ENCODE measurements around the gene NOS3. TPM values are rescaled to one million over a fixed set of nuclear protein-coding genes. Genes with fewer than 3 reads are reported as not detected.

Gene NOS3
- total and polyA plus RNA-seq, 9 of the 15 experiments (the other 6 are each of a cell fraction or from before 2014, with no cell fraction given) = 1.1 to 121 (median 23.6) TPM

- TF ChIP-seq BRD9 (IDR thresholded peaks at IDR 0.05; ENCODE audit: low read depth, partially characterized antibody) (peak; percentile 87), PURB (CRISPR knock-in tag; IDR thresholded peaks at IDR 0.05; ENCODE audit: low read depth) (no peak; the same call in 1 of the 2 replicates), ZFP91 (CRISPR knock-in tag; IDR thresholded peaks at IDR 0.05) (no peak), HMBOX1 (IDR thresholded peaks at IDR 0.05) (no peak), U2AF1 (optimal IDR thresholded peaks at IDR 0.05; ENCODE audit: low read depth, low read length) (no peak), NFE2L1 (tag; IDR thresholded peaks at IDR 0.05; ENCODE audit: borderline replicate concordance, low read depth) (no peak), RBM14 (IDR thresholded peaks at IDR 0.05; ENCODE audit: borderline replicate concordance, insufficient read depth, low read depth, low read length) (0 out of 2 replicates have a peak, but pooled peaks have one; percentile 46), MED1 (CRISPR knock-in tag; IDR thresholded peaks at IDR 0.05; ENCODE audit: borderline replicate concordance) (no peak), PML (IDR thresholded peaks at IDR 0.05; ENCODE audit: low read length) (no peak), ZNF76 (CRISPR knock-in tag; IDR thresholded peaks at IDR 0.05; ENCODE audit: borderline replicate concordance) (peak; percentile 15; the same call in 1 of the 2 replicates), CSDE1 (IDR thresholded peaks at IDR 0.05) (no peak), TFAM (CRISPR knock-in tag; conservative IDR thresholded peaks at IDR 0.05) (no peak), HDAC2 (IDR thresholded peaks at IDR 0.05) (peak; percentile 82), ILF3 (IDR thresholded peaks at IDR 0.05; ENCODE audit: borderline replicate concordance) (no peak), MTA1 (IDR thresholded peaks at IDR 0.05; ENCODE audit: borderline replicate concordance) (no peak; the same call in 1 of the 2 replicates)
- TF ChIP-seq, protein P1, sequence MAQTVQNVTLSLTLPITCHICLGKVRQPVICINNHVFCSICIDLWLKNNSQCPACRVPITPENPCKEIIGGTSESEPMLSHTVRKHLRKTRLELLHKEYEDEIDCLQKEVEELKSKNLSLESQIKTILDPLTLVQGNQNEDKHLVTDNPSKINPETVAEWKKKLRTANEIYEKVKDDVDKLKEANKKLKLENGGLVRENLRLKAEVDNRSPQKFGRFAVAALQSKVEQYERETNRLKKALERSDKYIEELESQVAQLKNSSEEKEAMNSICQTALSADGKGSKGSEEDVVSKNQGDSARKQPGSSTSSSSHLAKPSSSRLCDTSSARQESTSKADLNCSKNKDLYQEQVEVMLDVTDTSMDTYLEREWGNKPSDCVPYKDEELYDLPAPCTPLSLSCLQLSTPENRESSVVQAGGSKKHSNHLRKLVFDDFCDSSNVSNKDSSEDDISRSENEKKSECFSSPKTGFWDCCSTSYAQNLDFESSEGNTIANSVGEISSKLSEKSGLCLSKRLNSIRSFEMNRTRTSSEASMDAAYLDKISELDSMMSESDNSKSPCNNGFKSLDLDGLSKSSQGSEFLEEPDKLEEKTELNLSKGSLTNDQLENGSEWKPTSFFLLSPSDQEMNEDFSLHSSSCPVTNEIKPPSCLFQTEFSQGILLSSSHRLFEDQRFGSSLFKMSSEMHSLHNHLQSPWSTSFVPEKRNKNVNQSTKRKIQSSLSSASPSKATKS (CRISPR knock-in tag; IDR thresholded peaks at IDR 0.05) = no peak
- TF ChIP-seq, protein P2, sequence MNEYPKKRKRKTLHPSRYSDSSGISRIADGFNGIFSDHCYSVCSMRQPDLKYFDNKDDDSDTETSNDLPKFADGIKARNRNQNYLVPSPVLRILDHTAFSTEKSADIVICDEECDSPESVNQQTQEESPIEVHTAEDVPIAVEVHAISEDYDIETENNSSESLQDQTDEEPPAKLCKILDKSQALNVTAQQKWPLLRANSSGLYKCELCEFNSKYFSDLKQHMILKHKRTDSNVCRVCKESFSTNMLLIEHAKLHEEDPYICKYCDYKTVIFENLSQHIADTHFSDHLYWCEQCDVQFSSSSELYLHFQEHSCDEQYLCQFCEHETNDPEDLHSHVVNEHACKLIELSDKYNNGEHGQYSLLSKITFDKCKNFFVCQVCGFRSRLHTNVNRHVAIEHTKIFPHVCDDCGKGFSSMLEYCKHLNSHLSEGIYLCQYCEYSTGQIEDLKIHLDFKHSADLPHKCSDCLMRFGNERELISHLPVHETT (CRISPR knock-in tag; conservative IDR thresholded peaks at IDR 0.05 in 1 of 2, IDR thresholded peaks at IDR 0.05 in 1 of 2) = no peak
Measured at GRCh38 chr7:150962553-150963399, 28.0 kb upstream of the NOS3 start (continued).

Data from K562 (cell line).